ENCODE data around the gene BACH2.
A peak's percentile ranks its signal among the peaks of the same experiment; 100 is the strongest.

Gene BACH2

GRCh38 chr6:90095788-90096187 lies 200.9 kb downstream of the BACH2 start:
- no peak for DNase-seq (ENCODE audit: low spot score)

- DNase-seq (ENCODE audit: low spot score): no peak
Observed at GRCh38 chr6:90095145-90095544, 201.5 kb downstream of the BACH2 start.

GRCh38 chr6:90093558-90094073 lies 203.0 kb downstream of the BACH2 start:
- DNase-seq (ENCODE audit: low spot score): no peak

GRCh38 chr6:90090866-90091265 lies 205.8 kb downstream of the BACH2 start:
- no peak for DNase-seq (ENCODE audit: low spot score)

GRCh38 chr6:90088009-90088408 lies 208.6 kb downstream of the BACH2 start:
- DNase-seq (ENCODE audit: low spot score): peak; percentile 54

GRCh38 chr6:90087106-90087833 lies 209.4 kb downstream of the BACH2 start:
- peak; percentile 31 for DNase-seq (ENCODE audit: low spot score)

GRCh38 chr6:90086517-90086916 lies 210.1 kb downstream of the BACH2 start:
- no peak for DNase-seq (ENCODE audit: low spot score)

GRCh38 chr6:90083891-90084290 lies 212.8 kb downstream of the BACH2 start:
- DNase-seq (ENCODE audit: low spot score): no peak

GRCh38 chr6:90082847-90083246 lies 213.8 kb downstream of the BACH2 start:
- DNase-seq (ENCODE audit: low spot score): no peak

GRCh38 chr6:90080876-90081481 lies 215.7 kb downstream of the BACH2 start:
- no peak for DNase-seq (ENCODE audit: low spot score)

GRCh38 chr6:90079560-90080490 lies 216.8 kb downstream of the BACH2 start:
- no peak for DNase-seq (ENCODE audit: low spot score)

GRCh38 chr6:90078513-90079289 lies 217.9 kb downstream of the BACH2 start:
- no peak for DNase-seq (ENCODE audit: low spot score)

- DNase-seq (ENCODE audit: low spot score): no peak
Observed at GRCh38 chr6:90076511-90077415, 219.9 kb downstream of the BACH2 start.

GRCh38 chr6:90074161-90074850 lies 222.3 kb downstream of the BACH2 start:
- DNase-seq (ENCODE audit: low spot score): no peak

GRCh38 chr6:90072935-90073464 lies 223.6 kb downstream of the BACH2 start:
- DNase-seq (ENCODE audit: low spot score): no peak

GRCh38 chr6:90072501-90072900 lies 224.1 kb downstream of the BACH2 start:
- DNase-seq (ENCODE audit: low spot score): no peak

GRCh38 chr6:90068703-90069523 lies 227.7 kb downstream of the BACH2 start:
- no peak for DNase-seq (ENCODE audit: low spot score)

GRCh38 chr6:90068264-90068663 lies 228.4 kb downstream of the BACH2 start:
- DNase-seq (ENCODE audit: low spot score): peak; percentile 50

GRCh38 chr6:90066697-90067096 lies 229.9 kb downstream of the BACH2 start:
- DNase-seq (ENCODE audit: low spot score): peak; percentile 27

Measured in AG20443 (cell line).